Retina (tissue), 1 donor: ENCODE results near the gene EPS8L1.

Experiments
- DNase-seq: peaks from one replicate; pipeline ENCODE4 v3.0.0-alpha.2; 2016

The EPS8L1 gene

DNA sequence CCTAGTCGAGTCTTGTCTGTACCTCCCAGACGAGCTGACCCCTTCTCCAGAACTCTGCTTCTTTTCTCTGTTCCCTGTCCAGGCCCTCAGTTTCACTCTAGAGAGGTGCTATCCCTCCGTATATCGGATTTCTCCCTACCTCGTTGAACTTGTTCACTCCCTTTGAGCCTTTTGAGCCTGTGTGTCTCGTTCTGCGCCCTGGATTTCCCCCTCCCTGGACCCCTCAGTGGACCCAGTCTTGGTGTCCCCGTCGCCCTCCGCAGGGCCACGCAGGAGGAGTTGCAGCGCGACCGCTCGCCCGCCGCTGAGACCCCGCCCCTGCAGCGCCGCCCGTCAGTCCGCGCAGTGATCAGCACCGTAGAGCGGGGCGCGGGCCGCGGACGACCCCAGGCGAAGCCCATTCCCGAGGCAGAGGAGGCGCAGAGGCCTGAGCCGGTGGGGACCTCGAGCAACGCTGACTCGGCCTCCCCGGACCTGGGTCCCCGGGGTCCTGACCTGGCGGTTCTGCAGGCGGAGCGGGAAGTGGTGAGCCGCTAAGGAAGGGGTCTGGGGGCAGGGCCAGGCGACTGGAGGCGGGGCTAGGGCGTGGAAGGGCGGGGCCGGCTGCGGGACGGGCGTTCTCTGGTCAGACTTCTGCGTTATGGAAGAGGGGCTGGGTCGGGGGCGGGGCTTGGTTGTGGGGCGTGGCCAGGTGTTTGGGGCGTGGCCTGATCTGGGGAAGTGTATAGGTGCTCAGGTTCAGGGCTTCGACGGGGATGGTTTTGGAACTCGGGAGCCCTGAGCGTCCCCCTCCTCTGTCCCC lies 5.5 kb downstream of the EPS8L1 start:
- DNase-seq: peak; percentile 83

DNA sequence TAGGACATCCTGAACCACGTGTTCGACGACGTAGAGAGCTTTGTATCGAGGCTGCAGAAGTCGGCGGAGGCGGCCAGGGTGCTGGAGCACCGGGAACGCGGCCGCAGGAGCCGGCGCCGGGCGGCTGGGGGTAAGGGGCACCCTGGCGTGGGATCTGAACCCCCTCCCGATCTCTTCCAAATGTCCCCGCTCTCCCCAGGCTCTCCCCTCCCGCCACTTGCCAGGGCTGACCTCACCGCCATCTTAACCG lies 6.0 kb downstream of the EPS8L1 start:
- DNase-seq: no peak

DNA sequence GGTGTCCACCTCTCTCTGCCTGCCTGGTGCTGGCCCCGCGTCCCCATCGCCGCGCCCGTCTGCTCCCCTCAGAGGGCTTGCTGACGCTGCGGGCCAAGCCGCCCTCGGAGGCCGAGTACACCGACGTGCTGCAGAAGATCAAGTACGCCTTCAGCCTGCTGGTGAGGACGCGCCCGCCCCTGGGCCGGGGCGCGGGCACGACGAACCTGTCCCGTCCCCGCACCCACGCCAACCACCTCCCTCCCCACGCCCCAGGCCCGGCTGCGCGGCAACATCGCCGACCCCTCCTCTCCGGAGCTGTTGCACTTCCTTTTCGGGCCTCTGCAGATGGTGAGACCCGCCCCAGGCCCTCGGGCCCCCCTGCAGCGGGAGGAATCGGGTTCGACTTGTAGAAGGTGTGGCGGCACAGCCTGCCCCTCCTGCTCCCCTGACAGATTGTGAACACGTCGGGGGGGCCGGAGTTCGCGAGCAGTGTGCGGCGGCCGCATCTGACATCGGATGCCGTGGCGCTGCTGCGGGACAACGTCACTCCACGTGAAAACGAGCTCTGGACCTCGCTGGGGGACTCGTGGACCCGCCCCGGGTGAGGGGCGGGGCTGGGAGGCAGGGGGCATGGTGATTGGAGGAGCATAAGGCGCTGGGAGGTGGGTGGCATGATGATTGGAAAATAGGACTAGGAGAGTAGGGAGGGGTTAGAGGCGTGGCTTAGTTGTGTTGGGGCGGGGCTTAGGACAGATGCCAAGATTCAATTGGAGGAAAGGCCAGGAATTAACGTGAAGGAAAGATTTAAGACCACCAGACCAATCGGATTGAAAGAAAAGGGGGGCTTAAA lies 6.6 kb downstream of the EPS8L1 start:
- DNase-seq: peak; percentile 76

DNA sequence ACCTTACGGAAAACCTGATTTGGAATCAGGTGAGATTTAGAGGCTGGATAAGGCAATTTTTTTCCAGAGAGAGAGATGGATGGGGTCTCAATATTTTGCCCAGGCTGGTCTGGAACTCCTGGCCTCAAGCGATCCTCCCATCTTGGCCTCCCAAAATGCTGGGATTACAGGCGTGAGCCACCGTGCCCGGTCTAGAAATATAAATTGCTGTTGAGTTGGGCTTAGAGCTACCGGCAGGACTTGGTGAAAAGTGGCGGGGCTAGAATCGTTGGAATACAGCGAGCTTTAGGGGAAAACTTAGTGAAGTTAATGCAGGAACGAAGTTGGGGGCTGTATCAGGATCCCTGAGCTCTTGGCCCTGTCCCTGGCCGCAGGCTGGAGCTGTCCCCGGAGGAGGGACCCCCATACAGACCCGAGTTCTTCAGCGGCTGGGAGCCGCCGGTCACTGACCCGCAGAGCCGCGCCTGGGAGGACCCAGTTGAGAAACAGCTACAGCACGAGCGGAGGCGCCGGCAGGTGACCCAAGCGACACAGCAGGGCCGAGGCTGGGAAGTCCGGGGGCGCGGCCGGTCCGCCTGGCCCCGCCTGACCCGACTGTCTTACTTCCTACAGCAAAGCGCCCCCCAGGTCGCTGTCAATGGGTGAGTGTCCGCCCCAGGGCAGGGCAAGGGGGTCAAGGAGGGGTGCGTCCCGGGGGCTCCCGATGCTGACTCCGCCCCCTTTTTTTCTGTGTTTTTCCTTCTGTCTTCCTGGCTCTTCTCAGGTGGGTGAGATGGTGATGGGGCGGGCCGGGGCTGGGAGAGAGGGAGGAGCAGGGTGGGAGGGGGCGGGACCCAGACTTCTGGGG lies 7.6 kb downstream of the EPS8L1 start:
- no peak for DNase-seq

GRCh38 chr19:55084416-55084815 lies 8.7 kb downstream of the EPS8L1 start:
- no peak for DNase-seq

GRCh38 chr19:55085923-55086715 lies 10.4 kb downstream of the EPS8L1 start:
- peak; percentile 40 for DNase-seq

- peak; percentile 94 for DNase-seq
Observed at GRCh38 chr19:55086730-55087541, 11.3 kb downstream of the EPS8L1 start.

- no peak for DNase-seq
Observed at GRCh38 chr19:55087542-55087901, 11.9 kb downstream of the EPS8L1 start.

- no peak for DNase-seq
Observed at GRCh38 chr19:55088021-55088451, 12.4 kb downstream of the EPS8L1 start.

DNA sequence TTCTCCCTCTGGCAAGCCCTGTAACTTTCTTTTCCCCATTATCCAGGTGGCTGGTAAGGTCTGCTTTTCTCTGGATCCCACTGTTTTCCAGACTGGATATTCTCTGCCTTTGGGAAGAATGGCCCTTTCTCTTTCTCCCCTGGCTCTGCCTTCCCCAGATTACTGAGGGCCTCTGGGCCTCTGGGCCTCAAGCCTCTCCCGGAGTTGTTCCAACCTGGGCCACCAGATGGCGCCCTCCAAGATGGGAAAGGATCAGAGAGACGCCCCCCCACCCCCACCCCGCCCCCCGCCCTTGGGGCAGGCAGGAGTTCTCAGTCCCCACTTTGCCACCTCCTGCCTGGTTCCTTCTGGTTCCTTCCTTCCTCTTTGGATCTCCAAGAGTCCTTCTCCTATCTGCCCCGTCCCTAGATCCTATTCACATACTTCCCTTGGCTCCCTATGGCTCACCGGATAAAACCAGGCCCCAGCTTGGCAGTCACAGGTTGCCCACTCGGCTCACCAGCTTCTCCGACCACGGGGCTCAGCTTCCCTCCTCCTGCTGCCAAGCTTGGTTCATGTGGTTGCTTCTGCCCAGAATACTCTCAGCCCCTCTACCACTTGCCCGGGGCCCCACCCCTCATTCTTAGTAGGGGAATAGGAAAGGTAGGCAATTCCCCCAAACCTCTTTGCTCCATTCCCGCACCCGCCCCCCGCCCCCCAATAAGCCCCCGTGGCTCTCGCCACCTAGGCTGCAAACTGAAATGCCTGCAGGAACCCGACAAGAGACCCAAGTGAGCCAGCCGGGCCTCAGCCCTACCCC lies 13.1 kb downstream of the EPS8L1 start:
- DNase-seq: peak; percentile 80

GRCh38 chr19:55089342-55089944 lies 13.8 kb downstream of the EPS8L1 start:
- no peak for DNase-seq

DNA sequence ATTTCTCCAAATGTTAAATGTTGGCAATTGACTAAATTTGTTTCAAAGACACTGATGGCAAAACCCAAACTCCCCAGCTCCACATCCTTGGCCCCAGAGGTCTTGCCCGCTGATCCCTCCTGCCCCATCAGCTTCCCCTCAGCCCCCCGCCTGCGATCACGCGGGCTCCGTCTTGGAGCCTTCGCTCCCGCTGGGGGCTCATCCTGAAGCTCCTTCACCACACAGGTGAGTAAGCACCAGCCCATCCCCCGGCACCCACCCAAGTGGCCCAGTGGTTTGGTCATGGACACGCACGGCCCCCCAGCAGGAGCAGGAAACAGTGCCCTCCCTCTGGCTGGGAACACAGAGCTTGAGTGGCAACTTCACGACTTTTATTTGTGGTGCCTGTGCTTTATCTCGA lies 14.9 kb downstream of the EPS8L1 start:
- DNase-seq: no peak

DNA sequence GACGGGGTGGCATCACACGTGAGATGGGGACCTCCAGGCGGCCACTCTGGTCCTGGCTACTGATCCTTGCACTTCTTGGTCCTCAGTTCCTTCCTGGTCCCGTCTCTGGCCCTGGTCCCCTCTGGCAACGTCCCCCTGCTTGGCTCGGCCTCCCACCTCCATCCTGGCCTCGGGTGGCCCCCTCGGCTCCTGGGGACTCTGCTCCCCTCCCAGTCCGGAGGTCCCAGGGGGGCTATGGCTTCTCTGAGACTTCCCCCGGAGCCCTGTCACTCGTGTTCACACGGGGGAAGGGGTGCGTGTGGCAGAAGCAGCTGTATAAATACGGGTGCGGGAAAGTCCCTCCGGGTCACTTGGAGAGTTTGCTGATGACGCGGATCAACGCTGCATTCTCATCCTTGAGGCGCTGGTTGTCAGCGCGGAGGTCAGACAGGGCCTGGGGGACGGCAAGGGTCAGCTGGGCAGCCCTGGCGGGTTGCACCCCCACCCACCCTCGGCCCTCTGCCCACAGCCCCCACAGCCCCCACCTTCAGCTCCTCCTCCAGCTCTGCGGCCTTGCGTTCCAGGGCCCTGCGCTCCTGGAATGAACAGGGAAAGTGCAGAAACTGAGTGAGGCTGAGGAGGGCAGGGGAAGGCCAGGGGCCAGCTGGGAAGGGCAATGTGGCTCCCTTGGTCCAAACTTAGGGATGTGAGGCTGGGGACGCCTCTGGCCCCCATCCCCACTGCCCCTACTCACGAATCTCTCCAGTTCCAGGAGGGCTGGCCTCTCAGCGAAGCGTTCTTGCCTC lies 15.6 kb downstream of the EPS8L1 start:
- no peak for DNase-seq

- DNase-seq: no peak
Observed at GRCh38 chr19:55091955-55092354, 16.3 kb downstream of the EPS8L1 start.

DNA sequence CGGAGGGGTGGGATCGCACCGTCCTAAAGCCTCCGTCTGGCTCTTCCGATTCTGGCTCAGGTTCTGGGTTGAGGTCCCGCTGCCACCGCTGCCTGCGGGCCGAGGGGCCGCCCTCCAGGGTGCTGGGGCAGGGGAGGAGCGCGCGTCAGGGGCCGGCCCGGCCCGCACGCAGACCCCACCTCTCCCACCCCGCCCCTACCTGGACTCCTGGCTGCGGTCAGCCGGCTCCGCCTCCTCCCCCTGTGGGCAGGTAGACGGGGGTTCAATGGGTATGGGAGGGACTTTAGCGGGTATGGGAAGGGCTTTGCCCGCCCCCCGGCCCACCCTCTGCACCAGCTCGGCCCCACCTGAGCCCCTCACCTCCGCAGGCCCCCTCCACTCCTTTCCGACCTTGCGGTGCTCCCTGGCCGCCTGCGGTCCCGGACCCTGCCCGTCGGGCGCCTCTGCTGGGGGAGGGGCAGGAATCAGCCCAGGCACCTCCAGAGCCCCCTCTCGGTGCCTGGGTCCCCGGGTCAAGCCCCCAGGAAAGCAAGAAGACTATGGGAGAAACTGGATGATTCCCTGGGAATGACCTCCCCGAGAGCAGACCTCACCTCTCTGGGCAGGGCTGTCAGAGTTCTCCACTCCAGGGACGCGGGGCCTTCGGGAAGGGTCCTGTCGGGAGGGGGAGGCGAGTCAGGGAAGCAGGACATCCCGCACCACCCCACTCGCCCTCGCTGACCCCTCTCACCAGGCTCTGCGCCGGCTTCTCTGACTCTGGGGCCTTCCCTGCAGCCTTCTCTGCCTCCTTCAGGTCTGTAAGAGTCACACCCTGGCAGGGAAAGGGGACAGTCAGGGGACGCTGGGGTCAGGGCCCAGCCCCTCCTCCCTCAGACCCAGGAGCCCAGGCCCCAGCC lies 17.0 kb downstream of the EPS8L1 start:
- no peak for DNase-seq

DNA sequence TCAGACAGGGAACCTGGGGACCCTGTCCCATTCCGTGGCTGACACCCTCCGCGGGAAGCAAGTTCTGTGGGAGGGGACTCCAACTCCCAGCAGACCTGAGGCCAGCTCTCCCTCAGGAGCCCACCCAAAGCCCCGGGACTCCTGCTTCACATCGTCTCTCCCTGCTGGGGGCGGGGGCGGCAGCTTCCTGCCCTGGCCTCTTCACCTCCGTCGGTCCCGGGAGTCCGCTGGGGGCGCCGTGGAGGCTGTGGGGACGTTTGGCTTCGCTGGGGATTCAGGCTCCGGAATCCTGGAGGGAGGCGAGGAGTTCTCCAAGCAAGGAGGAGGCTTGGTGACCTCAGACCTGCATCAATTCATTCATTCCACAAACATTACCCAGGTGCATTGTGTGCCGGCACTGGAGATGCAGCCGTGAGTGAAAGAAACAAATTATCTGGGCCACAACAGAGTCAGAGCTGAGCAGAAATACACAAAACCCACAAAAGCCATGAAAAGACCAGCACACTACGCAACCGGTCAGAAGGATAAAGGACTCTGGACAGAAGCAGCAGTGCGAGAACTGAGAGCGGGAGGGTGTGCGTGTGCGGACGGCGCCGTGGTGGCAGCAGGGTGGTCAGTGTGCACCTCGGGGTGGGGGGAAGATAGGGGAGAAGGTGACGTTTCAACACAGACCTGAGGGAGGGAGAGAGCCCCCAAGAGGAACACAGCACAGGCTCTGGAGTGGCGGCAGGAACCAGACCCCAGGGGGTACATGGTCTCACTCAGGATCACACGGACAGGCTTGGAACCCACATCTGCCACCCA lies 19.0 kb downstream of the EPS8L1 start:
- no peak for DNase-seq

DNA sequence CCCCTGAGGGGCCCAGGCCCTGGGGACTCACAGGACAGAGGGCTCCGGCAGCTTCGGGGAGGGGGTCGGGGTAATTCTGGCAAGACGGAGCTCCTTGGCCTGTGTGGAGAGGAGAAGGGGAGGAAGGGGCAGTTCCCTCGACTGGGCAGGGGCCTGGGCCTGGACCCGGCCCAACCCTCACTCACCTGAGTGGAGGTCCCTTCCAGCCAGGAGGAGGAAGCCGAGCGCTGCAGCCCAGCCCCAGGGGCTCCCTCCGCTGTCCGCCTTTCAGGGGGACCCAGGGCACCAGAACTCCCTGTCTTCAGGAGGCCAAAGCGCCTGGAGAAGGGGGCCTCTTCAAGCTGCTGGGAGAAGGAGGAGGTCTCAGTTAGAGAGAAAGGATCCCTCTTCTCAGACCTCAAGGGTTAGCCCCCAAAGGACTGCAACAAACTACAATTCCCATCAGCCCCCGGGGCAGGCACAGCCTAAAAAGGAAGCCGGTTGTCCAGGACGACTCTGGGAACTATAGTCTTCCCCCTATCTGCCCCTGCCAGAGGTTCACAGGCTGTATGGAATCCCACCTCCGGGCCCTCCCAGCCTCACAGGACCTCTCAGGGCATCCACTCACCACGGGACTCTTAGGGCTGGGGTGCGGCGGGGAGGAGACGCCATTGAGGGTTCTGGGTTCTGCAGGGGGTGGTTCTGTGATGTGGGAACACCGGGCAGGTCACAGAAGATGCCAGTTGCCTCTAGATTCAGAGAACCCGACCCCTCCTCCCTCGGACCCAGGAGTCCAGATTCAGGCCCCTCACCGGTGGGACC lies 19.8 kb downstream of the EPS8L1 start:
- no peak for DNase-seq
